Measurements from ENCODE around the gene CLDN20. TPM values are rescaled to one million over a fixed set of nuclear protein-coding genes. Genes with fewer than 3 reads are reported as not detected.

The CLDN20 gene
- total and polyA plus RNA-seq, 10 of the 15 experiments (the other 5 are each of a cell fraction or from before 2014, with no cell fraction given) = 0.13 to 0.23 TPM; not detected in 8

DNA sequence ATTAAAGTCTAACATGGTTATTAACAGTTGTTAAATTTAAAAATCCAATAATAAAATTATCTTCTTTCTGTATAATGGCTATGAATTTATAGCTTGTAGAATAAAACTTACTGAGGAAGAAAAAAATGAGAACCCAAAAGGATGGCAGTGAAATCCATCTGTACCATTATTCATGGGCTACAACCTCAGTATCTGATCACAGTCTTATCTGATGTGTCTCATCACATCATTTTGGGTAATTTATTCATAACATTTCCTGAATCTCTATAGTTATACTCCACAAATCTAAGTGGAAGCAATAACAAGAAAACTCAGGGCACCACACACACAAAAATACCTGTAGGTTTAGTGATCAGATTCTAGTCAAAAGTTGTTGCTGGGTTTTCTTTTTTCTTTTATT is 7.3 kb downstream of the CLDN20 start:
- no peak overlapping the region for H3K9ac ChIP-seq (ENCODE audit: control insufficient read depth, insufficient read depth, low read length)
- H3K4me3 ChIP-seq = no peak overlapping the region
- ChIA-PET RAD21 (ENCODE audit: unreplicated experiment) (interaction anchor here (1.0 kb wide), 1 partner anchor 94 kb away, joined by 4 read pairs; no protein-coding TSS in a partner anchor), POLR2A (no interaction called here), CTCF (interaction anchor here (0.9 to 2.6 kb wide), 5 partner anchors 11 to 342 kb away, joined by 3 to 11 read pairs (median 4); no protein-coding TSS in a partner anchor), SMC1A (ENCODE audit: uncharacterized antibody, unreplicated experiment) (interaction anchor here (1.1 to 2.7 kb wide), 6 partner anchors 9 to 343 kb away, joined by 3 to 8 read pairs (median 5); partner anchors contain the start of gene CLDN20)
- H3K27ac ChIP-seq (ENCODE audit: control insufficient read depth, insufficient read depth) = no peak overlapping the region
- in situ Hi-C loops (cut with MboI) = no loop called here
- peaks cover 0 to 18% of the 10 kb centered on the region in 2 experiments; a peak in 3 of 4 replicates for H3K36me3 ChIP-seq (ENCODE audit: control insufficient read depth in 2 of 2, insufficient read depth in 2 of 2, low read length in 1 of 2)
- no peaks in the 10 kb centered on the region for H3K9me3 ChIP-seq (replicated peaks; ENCODE audit: control insufficient read depth, insufficient read depth, low read length)
- no peak overlapping the region for H3K4me2 ChIP-seq (ENCODE audit: control insufficient read depth, insufficient read depth)
- no peaks in the 10 kb centered on the region for H3K4me1 ChIP-seq (ENCODE audit: control insufficient read depth, insufficient read depth, low read length)
- BruUV-seq (replicated peaks) = no TSS peak
- ATAC-seq (no peak), DNase-seq (ENCODE audit: low read depth, low spot score) (no peak), FAIRE-seq (no peak)
- no peaks in the 10 kb centered on the region for H3K27me3 ChIP-seq (replicated peaks in 1 of 2; ENCODE audit: control insufficient read depth in 2 of 2, insufficient read depth in 2 of 2, low read length in 1 of 2)
- TF ChIP-seq, protein P1, sequence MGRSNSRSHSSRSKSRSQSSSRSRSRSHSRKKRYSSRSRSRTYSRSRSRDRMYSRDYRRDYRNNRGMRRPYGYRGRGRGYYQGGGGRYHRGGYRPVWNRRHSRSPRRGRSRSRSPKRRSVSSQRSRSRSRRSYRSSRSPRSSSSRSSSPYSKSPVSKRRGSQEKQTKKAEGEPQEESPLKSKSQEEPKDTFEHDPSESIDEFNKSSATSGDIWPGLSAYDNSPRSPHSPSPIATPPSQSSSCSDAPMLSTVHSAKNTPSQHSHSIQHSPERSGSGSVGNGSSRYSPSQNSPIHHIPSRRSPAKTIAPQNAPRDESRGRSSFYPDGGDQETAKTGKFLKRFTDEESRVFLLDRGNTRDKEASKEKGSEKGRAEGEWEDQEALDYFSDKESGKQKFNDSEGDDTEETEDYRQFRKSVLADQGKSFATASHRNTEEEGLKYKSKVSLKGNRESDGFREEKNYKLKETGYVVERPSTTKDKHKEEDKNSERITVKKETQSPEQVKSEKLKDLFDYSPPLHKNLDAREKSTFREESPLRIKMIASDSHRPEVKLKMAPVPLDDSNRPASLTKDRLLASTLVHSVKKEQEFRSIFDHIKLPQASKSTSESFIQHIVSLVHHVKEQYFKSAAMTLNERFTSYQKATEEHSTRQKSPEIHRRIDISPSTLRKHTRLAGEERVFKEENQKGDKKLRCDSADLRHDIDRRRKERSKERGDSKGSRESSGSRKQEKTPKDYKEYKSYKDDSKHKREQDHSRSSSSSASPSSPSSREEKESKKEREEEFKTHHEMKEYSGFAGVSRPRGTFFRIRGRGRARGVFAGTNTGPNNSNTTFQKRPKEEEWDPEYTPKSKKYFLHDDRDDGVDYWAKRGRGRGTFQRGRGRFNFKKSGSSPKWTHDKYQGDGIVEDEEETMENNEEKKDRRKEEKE (IDR thresholded peaks at IDR 0.05) = no peak
- TF ChIP-seq TCF12 (IDR thresholded peaks at IDR 0.05; ENCODE audit: low read depth, low read length) = no peak
- no peak for TF ChIP-seq ASH2L (IDR thresholded peaks at IDR 0.05; ENCODE audit: borderline replicate concordance, low read depth)
- TF ChIP-seq, protein P2, sequence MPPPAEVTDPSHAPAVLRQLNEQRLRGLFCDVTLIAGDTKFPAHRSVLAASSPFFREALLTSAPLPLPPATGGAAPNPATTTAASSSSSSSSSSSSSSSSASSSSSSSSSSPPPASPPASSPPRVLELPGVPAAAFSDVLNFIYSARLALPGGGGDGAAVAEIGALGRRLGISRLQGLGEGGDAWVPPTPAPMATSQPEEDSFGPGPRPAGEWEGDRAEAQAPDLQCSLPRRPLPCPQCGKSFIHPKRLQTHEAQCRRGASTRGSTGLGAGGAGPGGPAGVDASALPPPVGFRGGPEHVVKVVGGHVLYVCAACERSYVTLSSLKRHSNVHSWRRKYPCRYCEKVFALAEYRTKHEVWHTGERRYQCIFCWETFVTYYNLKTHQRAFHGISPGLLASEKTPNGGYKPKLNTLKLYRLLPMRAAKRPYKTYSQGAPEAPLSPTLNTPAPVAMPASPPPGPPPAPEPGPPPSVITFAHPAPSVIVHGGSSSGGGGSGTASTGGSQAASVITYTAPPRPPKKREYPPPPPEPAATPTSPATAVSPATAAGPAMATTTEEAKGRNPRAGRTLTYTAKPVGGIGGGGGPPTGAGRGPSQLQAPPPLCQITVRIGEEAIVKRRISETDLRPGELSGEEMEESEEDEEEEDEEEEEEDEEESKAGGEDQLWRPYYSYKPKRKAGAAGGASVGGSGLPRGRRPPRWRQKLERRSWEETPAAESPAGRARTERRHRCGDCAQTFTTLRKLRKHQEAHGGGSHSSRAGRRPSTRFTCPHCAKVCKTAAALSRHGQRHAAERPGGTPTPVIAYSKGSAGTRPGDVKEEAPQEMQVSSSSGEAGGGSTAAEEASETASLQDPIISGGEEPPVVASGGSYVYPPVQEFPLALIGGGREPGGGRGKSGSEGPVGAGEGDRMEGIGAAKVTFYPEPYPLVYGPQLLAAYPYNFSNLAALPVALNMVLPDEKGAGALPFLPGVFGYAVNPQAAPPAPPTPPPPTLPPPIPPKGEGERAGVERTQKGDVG (CRISPR knock-in tag; IDR thresholded peaks at IDR 0.05) = no peak
- no peak for TF ChIP-seq CREB1 (IDR thresholded peaks at IDR 0.05; ENCODE audit: low read depth)
- no peak for TF ChIP-seq TBL1XR1 (IDR thresholded peaks at IDR 0.05; ENCODE audit: low read depth, low read length)
- TF ChIP-seq POLR2AphosphoS2 (IDR thresholded peaks at IDR 0.05; ENCODE audit: low read depth, low read length) = no peak
- no peak for TF ChIP-seq MYB (IDR thresholded peaks at IDR 0.05; ENCODE audit: borderline replicate concordance, low read depth, low read length)
- TF ChIP-seq, protein P3, sequence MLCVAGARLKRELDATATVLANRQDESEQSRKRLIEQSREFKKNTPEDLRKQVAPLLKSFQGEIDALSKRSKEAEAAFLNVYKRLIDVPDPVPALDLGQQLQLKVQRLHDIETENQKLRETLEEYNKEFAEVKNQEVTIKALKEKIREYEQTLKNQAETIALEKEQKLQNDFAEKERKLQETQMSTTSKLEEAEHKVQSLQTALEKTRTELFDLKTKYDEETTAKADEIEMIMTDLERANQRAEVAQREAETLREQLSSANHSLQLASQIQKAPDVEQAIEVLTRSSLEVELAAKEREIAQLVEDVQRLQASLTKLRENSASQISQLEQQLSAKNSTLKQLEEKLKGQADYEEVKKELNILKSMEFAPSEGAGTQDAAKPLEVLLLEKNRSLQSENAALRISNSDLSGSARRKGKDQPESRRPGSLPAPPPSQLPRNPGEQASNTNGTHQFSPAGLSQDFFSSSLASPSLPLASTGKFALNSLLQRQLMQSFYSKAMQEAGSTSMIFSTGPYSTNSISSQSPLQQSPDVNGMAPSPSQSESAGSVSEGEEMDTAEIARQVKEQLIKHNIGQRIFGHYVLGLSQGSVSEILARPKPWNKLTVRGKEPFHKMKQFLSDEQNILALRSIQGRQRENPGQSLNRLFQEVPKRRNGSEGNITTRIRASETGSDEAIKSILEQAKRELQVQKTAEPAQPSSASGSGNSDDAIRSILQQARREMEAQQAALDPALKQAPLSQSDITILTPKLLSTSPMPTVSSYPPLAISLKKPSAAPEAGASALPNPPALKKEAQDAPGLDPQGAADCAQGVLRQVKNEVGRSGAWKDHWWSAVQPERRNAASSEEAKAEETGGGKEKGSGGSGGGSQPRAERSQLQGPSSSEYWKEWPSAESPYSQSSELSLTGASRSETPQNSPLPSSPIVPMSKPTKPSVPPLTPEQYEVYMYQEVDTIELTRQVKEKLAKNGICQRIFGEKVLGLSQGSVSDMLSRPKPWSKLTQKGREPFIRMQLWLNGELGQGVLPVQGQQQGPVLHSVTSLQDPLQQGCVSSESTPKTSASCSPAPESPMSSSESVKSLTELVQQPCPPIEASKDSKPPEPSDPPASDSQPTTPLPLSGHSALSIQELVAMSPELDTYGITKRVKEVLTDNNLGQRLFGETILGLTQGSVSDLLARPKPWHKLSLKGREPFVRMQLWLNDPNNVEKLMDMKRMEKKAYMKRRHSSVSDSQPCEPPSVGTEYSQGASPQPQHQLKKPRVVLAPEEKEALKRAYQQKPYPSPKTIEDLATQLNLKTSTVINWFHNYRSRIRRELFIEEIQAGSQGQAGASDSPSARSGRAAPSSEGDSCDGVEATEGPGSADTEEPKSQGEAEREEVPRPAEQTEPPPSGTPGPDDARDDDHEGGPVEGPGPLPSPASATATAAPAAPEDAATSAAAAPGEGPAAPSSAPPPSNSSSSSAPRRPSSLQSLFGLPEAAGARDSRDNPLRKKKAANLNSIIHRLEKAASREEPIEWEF (IDR thresholded peaks at IDR 0.05; ENCODE audit: insufficient replicate concordance, low read depth, low read length) = no peak
- no peak for TF ChIP-seq SMC3 (IDR thresholded peaks at IDR 0.05; ENCODE audit: borderline replicate concordance, low read length)
- no peak for TF ChIP-seq FOXM1 (IDR thresholded peaks at IDR 0.05; ENCODE audit: low read depth, low read length)
- TF ChIP-seq BACH1 (IDR thresholded peaks at IDR 0.05; ENCODE audit: borderline replicate concordance) = no peak
- intact Hi-C loops (cut with micrococcal nuclease; ENCODE audit: unreplicated experiment) = no loop called here
- H3K79me2 ChIP-seq (ENCODE audit: control insufficient read depth, insufficient read depth, low read length) = no peaks in the 10 kb centered on the region; the same call in 1 of the 2 replicates
- no peak overlapping the region for H2AFZ ChIP-seq (ENCODE audit: control insufficient read depth, low read depth, low read length)
- H4K20me1 ChIP-seq (ENCODE audit: control insufficient read depth, insufficient read depth) = no peaks in the 10 kb centered on the region

All from GM12878 (cell line).